ENCODE data around the gene F11.
"Not testable (repeated sequence)": the region's sequence is repeated elsewhere in the genome, so short reads cannot be mapped to it uniquely, and the experiment has no call there.

Gene F11

GRCh38 chr4:186260504-186261448 lies 5.2 kb upstream of the F11 start:
- H3K27ac ChIP-seq (ENCODE audit: low read depth, low read length) = no peak overlapping the region
- H3K4me1 ChIP-seq (ENCODE audit: control insufficient read depth, insufficient read depth, low read length) = no peaks in the 10 kb centered on the region
- no peaks in the 10 kb centered on the region for H3K27me3 ChIP-seq (ENCODE audit: control insufficient read depth, insufficient read depth, low read length)
- H3K4me3 ChIP-seq (ENCODE audit: low read length) = no peak overlapping the region
- no peaks in the 10 kb centered on the region for H3K36me3 ChIP-seq (ENCODE audit: control insufficient read depth, insufficient read depth, low read length)
- no peak overlapping the region for H3K9ac ChIP-seq (ENCODE audit: low read length)

- H3K36me3 ChIP-seq (ENCODE audit: control insufficient read depth, insufficient read depth, low read length) = no peaks in the 10 kb centered on the region
- no peak overlapping the region for H3K9ac ChIP-seq (ENCODE audit: low read length)
- H3K27me3 ChIP-seq (ENCODE audit: control insufficient read depth, insufficient read depth, low read length) = no peaks in the 10 kb centered on the region
- no peak overlapping the region for H3K27ac ChIP-seq (ENCODE audit: low read depth, low read length)
- no peak overlapping the region for H3K4me3 ChIP-seq (ENCODE audit: low read length)
- H3K4me1 ChIP-seq (ENCODE audit: control insufficient read depth, insufficient read depth, low read length) = no peaks in the 10 kb centered on the region
Measured at GRCh38 chr4:186264660-186265059, 1.3 kb upstream of the F11 start.

GRCh38 chr4:186265250-186265649 lies 739 bp upstream of the F11 start:
- H3K36me3 ChIP-seq (ENCODE audit: control insufficient read depth, insufficient read depth, low read length); H3K27ac ChIP-seq (ENCODE audit: low read depth, low read length); H3K4me1 ChIP-seq (ENCODE audit: control insufficient read depth, insufficient read depth, low read length); H3K9ac ChIP-seq (ENCODE audit: low read length); H3K4me3 ChIP-seq (ENCODE audit: low read length); H3K27me3 ChIP-seq (ENCODE audit: control insufficient read depth, insufficient read depth, low read length): not testable (repeated sequence)

GRCh38 chr4:186266729-186267456 lies 904 bp downstream of the F11 start:
- no peak overlapping the region for H3K27ac ChIP-seq (ENCODE audit: low read depth, low read length)
- H3K4me3 ChIP-seq (ENCODE audit: low read length) = no peak overlapping the region
- no peak overlapping the region for H3K9ac ChIP-seq (ENCODE audit: low read length)
- H3K27me3 ChIP-seq (ENCODE audit: control insufficient read depth, insufficient read depth, low read length) = no peaks in the 10 kb centered on the region
- no peaks in the 10 kb centered on the region for H3K36me3 ChIP-seq (ENCODE audit: control insufficient read depth, insufficient read depth, low read length)
- no peaks in the 10 kb centered on the region for H3K4me1 ChIP-seq (ENCODE audit: control insufficient read depth, insufficient read depth, low read length)

GRCh38 chr4:186271081-186271678 lies 5.2 kb downstream of the F11 start:
- Histone ChIP-seq H3K36me3 (ENCODE audit: control insufficient read depth, insufficient read depth, low read length) (no peaks in the 10 kb centered on the region), H3K9ac (ENCODE audit: low read length) (no peak overlapping the region), H3K4me3 (ENCODE audit: low read length) (no peak overlapping the region), H3K27me3 (ENCODE audit: control insufficient read depth, insufficient read depth, low read length) (no peaks in the 10 kb centered on the region), H3K27ac (ENCODE audit: low read depth, low read length) (no peak overlapping the region), H3K4me1 (ENCODE audit: control insufficient read depth, insufficient read depth, low read length) (no peaks in the 10 kb centered on the region)

- Histone ChIP-seq H3K27me3 (ENCODE audit: control insufficient read depth, insufficient read depth, low read length) (no peaks in the 10 kb centered on the region), H3K36me3 (ENCODE audit: control insufficient read depth, insufficient read depth, low read length) (no peaks in the 10 kb centered on the region), H3K4me3 (ENCODE audit: low read length) (no peak overlapping the region), H3K27ac (ENCODE audit: low read depth, low read length) (no peak overlapping the region), H3K4me1 (ENCODE audit: control insufficient read depth, insufficient read depth, low read length) (no peaks in the 10 kb centered on the region), H3K9ac (ENCODE audit: low read length) (no peak overlapping the region)
Measured at GRCh38 chr4:186272699-186273391, 6.9 kb downstream of the F11 start.

- H3K36me3 ChIP-seq (ENCODE audit: control insufficient read depth, insufficient read depth, low read length); H3K4me1 ChIP-seq (ENCODE audit: control insufficient read depth, insufficient read depth, low read length); H3K4me3 ChIP-seq (ENCODE audit: low read length); H3K27ac ChIP-seq (ENCODE audit: low read depth, low read length); H3K9ac ChIP-seq (ENCODE audit: low read length); H3K27me3 ChIP-seq (ENCODE audit: control insufficient read depth, insufficient read depth, low read length): not testable (repeated sequence)
Measured at GRCh38 chr4:186273392-186273789, 7.4 kb downstream of the F11 start.

- H3K4me1 ChIP-seq (ENCODE audit: control insufficient read depth, insufficient read depth, low read length) = no peaks in the 10 kb centered on the region
- H3K36me3 ChIP-seq (ENCODE audit: control insufficient read depth, insufficient read depth, low read length) = no peaks in the 10 kb centered on the region
- no peak overlapping the region for H3K4me3 ChIP-seq (ENCODE audit: low read length)
- no peaks in the 10 kb centered on the region for H3K27me3 ChIP-seq (ENCODE audit: control insufficient read depth, insufficient read depth, low read length)
- no peak overlapping the region for H3K9ac ChIP-seq (ENCODE audit: low read length)
- no peak overlapping the region for H3K27ac ChIP-seq (ENCODE audit: low read depth, low read length)
Measured at GRCh38 chr4:186283311-186283710, 17.3 kb downstream of the F11 start.

GRCh38 chr4:186285147-186285546 lies 19.2 kb downstream of the F11 start:
- Histone ChIP-seq H3K27ac (ENCODE audit: low read depth, low read length) (no peak overlapping the region), H3K27me3 (ENCODE audit: control insufficient read depth, insufficient read depth, low read length) (no peaks in the 10 kb centered on the region), H3K4me3 (ENCODE audit: low read length) (no peak overlapping the region), H3K9ac (ENCODE audit: low read length) (no peak overlapping the region), H3K4me1 (ENCODE audit: control insufficient read depth, insufficient read depth, low read length) (no peaks in the 10 kb centered on the region), H3K36me3 (ENCODE audit: control insufficient read depth, insufficient read depth, low read length) (no peaks in the 10 kb centered on the region)

GRCh38 chr4:186286581-186286980 lies 20.6 kb downstream of the F11 start:
- no peak overlapping the region for H3K4me3 ChIP-seq (ENCODE audit: low read length)
- H3K4me1 ChIP-seq (ENCODE audit: control insufficient read depth, insufficient read depth, low read length) = no peaks in the 10 kb centered on the region
- H3K9ac ChIP-seq (ENCODE audit: low read length) = no peak overlapping the region
- H3K36me3 ChIP-seq (ENCODE audit: control insufficient read depth, insufficient read depth, low read length) = no peaks in the 10 kb centered on the region
- no peaks in the 10 kb centered on the region for H3K27me3 ChIP-seq (ENCODE audit: control insufficient read depth, insufficient read depth, low read length)
- H3K27ac ChIP-seq (ENCODE audit: low read depth, low read length) = no peak overlapping the region

GRCh38 chr4:186291256-186291890 lies 25.4 kb downstream of the F11 start:
- H3K27me3 ChIP-seq (ENCODE audit: control insufficient read depth, insufficient read depth, low read length) = no peaks in the 10 kb centered on the region

GRCh38 chr4:186294160-186294559 lies 28.2 kb downstream of the F11 start:
- no peak overlapping the region for H3K4me3 ChIP-seq (ENCODE audit: low read length)
- no peak overlapping the region for H3K27ac ChIP-seq (ENCODE audit: low read depth, low read length)
- H3K36me3 ChIP-seq (ENCODE audit: control insufficient read depth, insufficient read depth, low read length) = no peaks in the 10 kb centered on the region
- H3K27me3 ChIP-seq (ENCODE audit: control insufficient read depth, insufficient read depth, low read length) = no peaks in the 10 kb centered on the region
- H3K9ac ChIP-seq (ENCODE audit: low read length) = no peak overlapping the region
- H3K4me1 ChIP-seq (ENCODE audit: control insufficient read depth, insufficient read depth, low read length) = no peaks in the 10 kb centered on the region

More at GRCh38 chr4:186291256-186291890, 25.4 kb downstream of the F11 start:
- H3K36me3 ChIP-seq (ENCODE audit: control insufficient read depth, insufficient read depth, low read length) = no peaks in the 10 kb centered on the region
- no peak overlapping the region for H3K4me3 ChIP-seq (ENCODE audit: low read length)
- no peak overlapping the region for H3K9ac ChIP-seq (ENCODE audit: low read length)
- no peak overlapping the region for H3K27ac ChIP-seq (ENCODE audit: low read depth, low read length)
- no peaks in the 10 kb centered on the region for H3K4me1 ChIP-seq (ENCODE audit: control insufficient read depth, insufficient read depth, low read length)

Measured in rectal smooth muscle tissue (tissue), 1 donor.